Activated CD4-positive, alpha-beta memory T cell treated with anti-CD3 and anti-CD28 coated beads for 36 hours (primary cell): ENCODE results near the gene CCDC192. TPM values are rescaled to one million over a fixed set of nuclear protein-coding genes. Genes with fewer than 3 reads are reported as not detected.

Experiments used
- CTCF ChIA-PET: fragments of 350-600 bp; sonication (Branson Sonifier 250); formaldehyde crosslinking; loops from one replicate; lab custom pipeline; 2021; ENCODE audit warnings: antibody characterized with exemption, inconsistent platforms; lab: Charles Lee
- POLR2A ChIA-PET: fragments of 350-600 bp; sonication (Branson Sonifier 250); formaldehyde crosslinking; loops from one replicate; lab custom pipeline; 2021; ENCODE audit warnings: antibody characterized with exemption; lab: Charles Lee
- DNase-seq: peaks from one replicate; pipeline ENCODE4 v3.0.0-alpha.2; 2020
- H3K27ac Mint-ChIP-seq: one replicate; pipeline ENCODE4 v1.8.0; 2021; ENCODE audit warnings: mixed read lengths
- H3K27me3 Mint-ChIP-seq: one replicate; pipeline ENCODE4 v1.8.0; 2021; ENCODE audit warnings: mixed read lengths
- H3K36me3 Mint-ChIP-seq: one replicate; pipeline ENCODE4 v1.8.0; 2021; ENCODE audit warnings: mixed read lengths
- H3K4me1 Mint-ChIP-seq: one replicate; pipeline ENCODE4 v1.8.0; 2021; ENCODE audit warnings: low read depth, mixed read lengths
- H3K4me3 Mint-ChIP-seq: one replicate; pipeline ENCODE4 v1.8.0; 2021; ENCODE audit warnings: mild to moderate bottlenecking, mixed read lengths
- H3K9me3 Mint-ChIP-seq: one replicate; pipeline ENCODE4 v1.8.0; 2021; ENCODE audit warnings: mixed read lengths
- intact Hi-C: fragments of 100-400 bp; cut with micrococcal nuclease; formaldehyde crosslinking; loops from one replicate; pipeline ENCODE4 v1.15.1; 2023
- total RNA-seq, 2 experiments: library from RNA; stranded (reverse); gene quantifications; one replicate each; pipeline ENCODE4 v1.2.3, GENCODE V29; 2021

Gene CCDC192
- total RNA-seq, 2 experiments from 2014 or later: not detected

GRCh38 chr5:127826011-127826410 is 122.8 kb downstream of the CCDC192 start:
- ChIA-PET CTCF (no interaction called here), POLR2A (no interaction called here)
- Mint-ChIP-seq H3K36me3 (no peaks in the 10 kb centered on the region), H3K27me3 (peaks cover 10% of the 10 kb centered on the region), H3K4me1 (no peaks in the 10 kb centered on the region), H3K27ac (no peak overlapping the region), H3K9me3 (no peaks in the 10 kb centered on the region), H3K4me3 (no peak overlapping the region)
- intact Hi-C loops: no loop called here
- no peak for DNase-seq

GRCh38 chr5:127827451-127827850 is 124.3 kb downstream of the CCDC192 start:
- intact Hi-C loops: no loop called here
- Mint-ChIP-seq H3K9me3 (no peaks in the 10 kb centered on the region), H3K4me3 (no peak overlapping the region), H3K4me1 (no peaks in the 10 kb centered on the region), H3K36me3 (no peaks in the 10 kb centered on the region), H3K27me3 (peaks cover 8% of the 10 kb centered on the region), H3K27ac (no peak overlapping the region)
- ChIA-PET POLR2A (no interaction called here), CTCF (no interaction called here)
- DNase-seq: no peak

GRCh38 chr5:127830157-127830556 is 127.0 kb downstream of the CCDC192 start:
- no peaks in the 10 kb centered on the region for H3K36me3 Mint-ChIP-seq
- H3K27me3 Mint-ChIP-seq: peaks cover 12% of the 10 kb centered on the region
- CTCF ChIA-PET: no interaction called here
- no peak overlapping the region for H3K27ac Mint-ChIP-seq
- no peaks in the 10 kb centered on the region for H3K9me3 Mint-ChIP-seq
- no peaks in the 10 kb centered on the region for H3K4me1 Mint-ChIP-seq
- no peak for DNase-seq
- POLR2A ChIA-PET: no interaction called here
- H3K4me3 Mint-ChIP-seq: no peak overlapping the region
- intact Hi-C loops: no loop called here

GRCh38 chr5:127830829-127831598 is 127.8 kb downstream of the CCDC192 start:
- ChIA-PET POLR2A (no interaction called here), CTCF (no interaction called here)
- Mint-ChIP-seq H3K4me3 (no peak overlapping the region), H3K36me3 (no peaks in the 10 kb centered on the region), H3K27ac (no peak overlapping the region), H3K27me3 (peaks cover 14% of the 10 kb centered on the region), H3K9me3 (no peaks in the 10 kb centered on the region), H3K4me1 (no peaks in the 10 kb centered on the region)
- intact Hi-C loops: no loop called here
- no peak for DNase-seq

DNA sequence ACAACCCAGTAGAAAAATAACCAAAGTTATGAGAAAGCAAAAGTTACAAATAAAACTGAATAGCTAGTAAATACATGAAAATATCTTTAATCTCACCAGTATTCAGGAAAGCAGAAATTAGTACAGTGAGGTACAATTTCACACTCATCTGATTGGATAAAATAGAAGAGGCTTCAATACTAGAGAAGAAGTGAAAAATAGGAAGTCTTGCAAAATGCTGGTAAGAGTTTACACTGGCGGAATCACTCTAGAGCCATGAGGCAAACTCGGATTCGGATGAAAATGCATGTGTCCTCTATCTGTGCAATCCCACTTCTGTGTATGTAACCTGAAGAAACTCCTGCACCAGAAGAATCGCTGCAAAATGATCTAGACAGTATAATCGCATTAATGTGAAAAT is 128.9 kb downstream of the CCDC192 start:
- no peak overlapping the region for H3K4me3 Mint-ChIP-seq
- H3K27me3 Mint-ChIP-seq: peaks cover 14% of the 10 kb centered on the region
- H3K4me1 Mint-ChIP-seq: no peaks in the 10 kb centered on the region
- CTCF ChIA-PET: no interaction called here
- no peak for DNase-seq
- POLR2A ChIA-PET: no interaction called here
- no peaks in the 10 kb centered on the region for H3K36me3 Mint-ChIP-seq
- intact Hi-C loops: no loop called here
- no peak overlapping the region for H3K27ac Mint-ChIP-seq
- no peaks in the 10 kb centered on the region for H3K9me3 Mint-ChIP-seq

- H3K9me3 Mint-ChIP-seq: no peaks in the 10 kb centered on the region
- no peaks in the 10 kb centered on the region for H3K36me3 Mint-ChIP-seq
- intact Hi-C loops: no loop called here
- H3K27ac Mint-ChIP-seq: no peak overlapping the region
- DNase-seq: no peak
- POLR2A ChIA-PET: no interaction called here
- H3K4me3 Mint-ChIP-seq: no peak overlapping the region
- CTCF ChIA-PET: no interaction called here
- H3K27me3 Mint-ChIP-seq: peaks cover 5% of the 10 kb centered on the region
- no peaks in the 10 kb centered on the region for H3K4me1 Mint-ChIP-seq
Measured at GRCh38 chr5:127834094-127834531, 130.9 kb downstream of the CCDC192 start.

DNA sequence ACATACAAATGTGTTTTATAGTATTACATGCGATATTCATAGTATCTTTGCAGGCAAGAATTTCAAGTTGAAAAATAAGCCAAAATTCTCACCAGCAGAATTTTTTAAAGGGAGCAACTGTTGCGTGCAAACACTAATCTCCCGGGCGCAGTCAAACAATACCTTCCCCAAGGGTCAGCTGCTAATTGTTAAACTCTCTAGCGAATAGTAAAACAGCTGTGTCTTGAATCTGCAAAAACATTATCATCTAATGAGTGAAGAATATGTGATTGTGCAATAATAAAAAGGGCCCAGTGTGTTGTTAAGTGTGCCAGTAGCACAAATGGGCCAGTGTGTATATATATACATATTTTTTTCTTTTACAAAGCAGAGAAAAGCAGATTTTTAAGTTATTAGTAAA is 131.4 kb downstream of the CCDC192 start:
- Mint-ChIP-seq H3K9me3 (no peaks in the 10 kb centered on the region), H3K4me3 (no peak overlapping the region), H3K36me3 (no peaks in the 10 kb centered on the region), H3K27me3 (peaks cover 5% of the 10 kb centered on the region), H3K4me1 (no peaks in the 10 kb centered on the region), H3K27ac (no peak overlapping the region)
- no peak for DNase-seq
- ChIA-PET POLR2A (no interaction called here), CTCF (no interaction called here)
- intact Hi-C loops: no loop called here

DNA sequence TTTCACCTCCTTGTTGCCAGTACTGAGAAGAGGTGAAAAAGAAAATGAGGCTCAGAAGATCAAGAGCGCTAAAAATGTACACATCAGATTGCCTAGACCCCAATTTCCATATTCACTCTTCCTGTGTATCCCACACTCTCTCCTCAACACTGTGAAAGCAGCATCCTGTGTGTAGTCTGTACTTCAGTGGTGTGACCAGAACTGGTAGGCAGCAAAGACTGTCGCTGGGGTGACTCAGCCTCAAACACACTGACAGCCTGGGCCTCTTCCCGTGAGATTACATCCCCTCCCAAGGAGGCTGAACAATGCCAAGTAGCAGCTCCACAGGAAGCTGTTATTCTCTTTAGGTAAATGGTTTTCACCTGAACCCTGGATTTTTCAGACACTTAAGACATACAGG is 135.5 kb downstream of the CCDC192 start:
- no peak overlapping the region for H3K27ac Mint-ChIP-seq

GRCh38 chr5:127839072-127839471 is 135.9 kb downstream of the CCDC192 start:
- no peaks in the 10 kb centered on the region for H3K9me3 Mint-ChIP-seq
- no peaks in the 10 kb centered on the region for H3K4me1 Mint-ChIP-seq
- no peak for DNase-seq
- no peak overlapping the region for H3K27ac Mint-ChIP-seq
- no peaks in the 10 kb centered on the region for H3K36me3 Mint-ChIP-seq
- POLR2A ChIA-PET: no interaction called here
- H3K27me3 Mint-ChIP-seq: peaks cover 2% of the 10 kb centered on the region
- CTCF ChIA-PET: no interaction called here
- intact Hi-C loops: no loop called here
- H3K4me3 Mint-ChIP-seq: no peak overlapping the region

More for the DNA sequence above, 135.5 kb downstream of the CCDC192 start:
- Mint-ChIP-seq H3K36me3 (no peaks in the 10 kb centered on the region), H3K4me3 (no peak overlapping the region), H3K27me3 (peaks cover 2% of the 10 kb centered on the region), H3K9me3 (no peaks in the 10 kb centered on the region), H3K4me1 (no peaks in the 10 kb centered on the region)
- CTCF ChIA-PET: no interaction called here
- intact Hi-C loops: no loop called here
- DNase-seq: no peak
- POLR2A ChIA-PET: no interaction called here

DNA sequence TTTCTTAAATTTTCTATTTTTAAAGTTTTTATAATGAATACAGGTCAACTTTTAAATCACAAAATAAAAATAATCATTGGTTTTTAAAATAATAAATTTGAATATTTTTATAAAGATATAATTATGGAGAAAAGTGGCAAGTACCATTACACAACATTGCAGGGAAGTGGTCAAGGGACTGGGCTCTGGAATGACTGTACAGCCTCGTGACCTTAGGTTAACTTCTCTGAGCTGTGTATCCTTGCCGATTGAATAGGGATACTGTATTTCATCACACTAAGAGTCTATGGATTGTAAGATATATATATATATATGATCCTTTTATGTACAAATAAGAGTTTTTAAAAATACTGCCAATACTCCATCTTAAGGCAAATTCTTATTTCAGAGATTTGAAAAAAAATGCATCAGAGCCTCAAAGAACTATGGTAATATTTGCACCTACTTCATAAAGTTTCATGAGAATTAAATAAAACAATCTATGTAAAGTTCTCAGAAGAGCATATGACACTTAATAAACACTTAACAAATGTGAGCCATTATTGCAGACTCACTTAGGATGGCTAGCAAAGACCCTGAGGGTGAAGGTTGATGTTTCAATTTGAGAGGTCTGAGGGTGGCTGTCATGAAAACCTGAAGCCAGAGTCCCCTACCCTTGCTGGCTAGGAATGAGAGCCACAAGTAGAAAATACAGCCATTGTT is 136.5 kb downstream of the CCDC192 start:
- POLR2A ChIA-PET: no interaction called here
- Mint-ChIP-seq H3K4me1 (no peaks in the 10 kb centered on the region), H3K36me3 (no peaks in the 10 kb centered on the region), H3K9me3 (no peaks in the 10 kb centered on the region), H3K4me3 (no peak overlapping the region), H3K27me3 (peaks cover 2% of the 10 kb centered on the region), H3K27ac (no peak overlapping the region)
- intact Hi-C loops: no loop called here
- no peak for DNase-seq
- CTCF ChIA-PET: no interaction called here

- Mint-ChIP-seq H3K27ac (no peak overlapping the region), H3K27me3 (peaks cover 2% of the 10 kb centered on the region), H3K4me1 (no peaks in the 10 kb centered on the region), H3K9me3 (no peaks in the 10 kb centered on the region), H3K4me3 (no peak overlapping the region), H3K36me3 (no peaks in the 10 kb centered on the region)
- intact Hi-C loops: no loop called here
- POLR2A ChIA-PET: no interaction called here
- DNase-seq: no peak
- CTCF ChIA-PET: no interaction called here
Measured at GRCh38 chr5:127840198-127840524, 137.0 kb downstream of the CCDC192 start.

DNA sequence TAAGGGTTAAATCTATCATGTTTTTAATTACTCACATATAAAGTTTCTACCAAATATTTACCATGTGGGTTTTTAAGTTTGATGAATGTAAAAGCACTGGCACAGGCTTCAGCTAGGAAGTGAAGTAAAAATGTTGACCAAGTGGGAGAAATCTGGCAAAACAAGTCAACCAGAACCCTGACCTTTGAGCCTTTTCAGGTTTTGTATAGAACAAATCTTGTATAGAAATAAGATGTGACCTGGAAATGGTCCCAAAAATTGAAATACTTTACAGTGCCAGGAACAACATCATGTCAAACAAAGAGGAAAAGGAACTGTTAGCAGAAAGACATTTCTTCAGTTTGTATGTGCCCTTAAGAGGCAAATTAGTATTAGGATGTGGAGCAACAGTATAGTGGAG is 137.6 kb downstream of the CCDC192 start:
- no peak overlapping the region for H3K27ac Mint-ChIP-seq
- H3K36me3 Mint-ChIP-seq: no peaks in the 10 kb centered on the region
- H3K4me3 Mint-ChIP-seq: no peak overlapping the region
- peaks cover under 1% of the 10 kb centered on the region for H3K27me3 Mint-ChIP-seq
- no peak for DNase-seq
- no peaks in the 10 kb centered on the region for H3K4me1 Mint-ChIP-seq
- POLR2A ChIA-PET: no interaction called here
- no peaks in the 10 kb centered on the region for H3K9me3 Mint-ChIP-seq
- CTCF ChIA-PET: no interaction called here
- intact Hi-C loops: no loop called here

GRCh38 chr5:127844581-127845021 is 141.4 kb downstream of the CCDC192 start:
- H3K27ac Mint-ChIP-seq: no peak overlapping the region
- ChIA-PET CTCF (no interaction called here), POLR2A (no interaction called here)
- H3K4me3 Mint-ChIP-seq: no peak overlapping the region
- H3K4me1 Mint-ChIP-seq: no peaks in the 10 kb centered on the region
- no peaks in the 10 kb centered on the region for H3K9me3 Mint-ChIP-seq
- H3K27me3 Mint-ChIP-seq: no peaks in the 10 kb centered on the region
- DNase-seq: no peak
- intact Hi-C loops: no loop called here
- no peaks in the 10 kb centered on the region for H3K36me3 Mint-ChIP-seq
